ENCODE results near the gene NDRG3. TPM values are rescaled to one million over a fixed set of nuclear protein-coding genes. Genes with fewer than 3 reads are reported as not detected.

The NDRG3 gene
- total RNA-seq, 2 experiments from 2014 or later = 14.4 to 22.1 TPM

- Histone ChIP-seq H2AFZ (ENCODE audit: low read length) (no peak overlapping the region), H3K9me2 (ENCODE audit: insufficient read depth, low read length) (no peaks in the 10 kb centered on the region), H3K79me2 (ENCODE audit: insufficient read depth, low read depth, low read length) (no peaks in the 10 kb centered on the region), H3K9me3 (ENCODE audit: low read length) (no peaks in the 10 kb centered on the region), H3K4me1 (ENCODE audit: insufficient read depth, low read length, poor library complexity, severe bottlenecking) (peaks cover 15% of the 10 kb centered on the region), H3K4me3 (ENCODE audit: low read depth, low read length, poor library complexity, severe bottlenecking) (no peak overlapping the region), H3K36me3 (ENCODE audit: insufficient read depth, low read length) (no peaks in the 10 kb centered on the region), H3K4me2 (ENCODE audit: low read length) (no peak overlapping the region), H4K20me1 (ENCODE audit: insufficient read depth, low read length) (no peaks in the 10 kb centered on the region), H3K27ac (ENCODE audit: low read depth, low read length, poor library complexity, severe bottlenecking) (no peak overlapping the region)
- intact Hi-C loops (cut with micrococcal nuclease; ENCODE audit: unreplicated experiment) = no loop called here
- POLR2A ChIA-PET = no interaction called here
- no peak for DNase-seq (ENCODE audit: low spot score)
- CTCF ChIA-PET (ENCODE audit: unreplicated experiment) = no interaction called here
- BruUV-seq (replicated peaks) = no TSS peak
- no peak for TF ChIP-seq EZH2phosphoT487 (IDR thresholded peaks at IDR 0.05; ENCODE audit: borderline replicate concordance, low read depth, low read length)
- TF ChIP-seq CTCF (conservative IDR thresholded peaks at IDR 0.05; ENCODE audit: low read length) = no peak
These were observed 117.8 kb downstream of the NDRG3 start for GRCh38 chr20:36628076-36628475.

- no TSS peak for BruUV-seq (replicated peaks)
- no peaks in the 10 kb centered on the region for H3K9me3 ChIP-seq (ENCODE audit: low read length)
- intact Hi-C loops (cut with micrococcal nuclease; ENCODE audit: unreplicated experiment) = no loop called here
- no peak overlapping the region for H3K4me3 ChIP-seq (ENCODE audit: low read depth, low read length, poor library complexity, severe bottlenecking)
- no peaks in the 10 kb centered on the region for H4K20me1 ChIP-seq (ENCODE audit: insufficient read depth, low read length)
- no peak overlapping the region for H3K4me2 ChIP-seq (ENCODE audit: low read length)
- no peak overlapping the region for H3K27ac ChIP-seq (ENCODE audit: low read depth, low read length, poor library complexity, severe bottlenecking)
- no peaks in the 10 kb centered on the region for H3K9me2 ChIP-seq (ENCODE audit: insufficient read depth, low read length)
- DNase-seq (ENCODE audit: low spot score) = no peak
- H3K79me2 ChIP-seq (ENCODE audit: insufficient read depth, low read depth, low read length) = no peaks in the 10 kb centered on the region
- no peaks in the 10 kb centered on the region for H3K36me3 ChIP-seq (ENCODE audit: insufficient read depth, low read length)
- CTCF ChIA-PET (ENCODE audit: unreplicated experiment) = no interaction called here
- peaks cover 7% of the 10 kb centered on the region for H3K4me1 ChIP-seq (ENCODE audit: insufficient read depth, low read length, poor library complexity, severe bottlenecking)
- TF ChIP-seq CTCF (conservative IDR thresholded peaks at IDR 0.05; ENCODE audit: low read length) (no peak), EZH2phosphoT487 (IDR thresholded peaks at IDR 0.05; ENCODE audit: borderline replicate concordance, low read depth, low read length) (no peak)
- POLR2A ChIA-PET = interaction anchor here (0.8 kb wide), 1 partner anchor 26 kb away, joined by 3 read pairs; no protein-coding TSS in a partner anchor
- no peak overlapping the region for H2AFZ ChIP-seq (ENCODE audit: low read length)
These were observed 121.0 kb downstream of the NDRG3 start for GRCh38 chr20:36624944-36625324.

- H2AFZ ChIP-seq (ENCODE audit: low read length) = no peak overlapping the region
- no peaks in the 10 kb centered on the region for H3K9me3 ChIP-seq (ENCODE audit: low read length)
- H3K4me1 ChIP-seq (ENCODE audit: insufficient read depth, low read length, poor library complexity, severe bottlenecking) = peaks cover under 1% of the 10 kb centered on the region
- H3K79me2 ChIP-seq (ENCODE audit: insufficient read depth, low read depth, low read length) = no peaks in the 10 kb centered on the region
- TF ChIP-seq CTCF (conservative IDR thresholded peaks at IDR 0.05; ENCODE audit: low read length) (no peak), EZH2phosphoT487 (IDR thresholded peaks at IDR 0.05; ENCODE audit: borderline replicate concordance, low read depth, low read length) (no peak)
- H3K27ac ChIP-seq (ENCODE audit: low read depth, low read length, poor library complexity, severe bottlenecking) = no peak overlapping the region
- no peak overlapping the region for H3K4me3 ChIP-seq (ENCODE audit: low read depth, low read length, poor library complexity, severe bottlenecking)
- no peak overlapping the region for H3K4me2 ChIP-seq (ENCODE audit: low read length)
- H3K9me2 ChIP-seq (ENCODE audit: insufficient read depth, low read length) = no peaks in the 10 kb centered on the region
- ChIA-PET POLR2A (interaction anchor here (0.5 to 0.8 kb wide), 2 partner anchors 27 to 767 kb away, joined by 3 read pairs; no protein-coding TSS in a partner anchor), CTCF (ENCODE audit: unreplicated experiment) (no interaction called here)
- intact Hi-C loops (cut with micrococcal nuclease; ENCODE audit: unreplicated experiment) = no loop called here
- DNase-seq (ENCODE audit: low spot score) = no peak
- BruUV-seq (replicated peaks) = no TSS peak
- H3K36me3 ChIP-seq (ENCODE audit: insufficient read depth, low read length) = no peaks in the 10 kb centered on the region
- no peaks in the 10 kb centered on the region for H4K20me1 ChIP-seq (ENCODE audit: insufficient read depth, low read length)
These were observed 121.6 kb downstream of the NDRG3 start for GRCh38 chr20:36624068-36624943.
